DOHH2 (cell line): ENCODE measurements around the gene OLFM1.

Experiments
- EZH2phosphoT487 ChIP-seq: fragments of 200-600 bp; sonication (generic); IDR thresholded peaks from 2 replicates; pipeline ENCODE4 v1.6.1; 2017; ENCODE audit warnings: borderline replicate concordance, mild to moderate bottlenecking, antibody characterized with exemption, low read length, moderate library complexity, mixed read lengths
- TF ChIP-seq, protein P1 (sequence below): fragments of 200-600 bp; sonication (generic); IDR thresholded peaks from one replicate; pipeline ENCODE4 v1.5.1; 2014; ENCODE audit warnings: antibody characterized with exemption, mild to moderate bottlenecking, low read depth, low read length; ENCODE audit not compliant: poor library complexity, severe bottlenecking

DNA sequence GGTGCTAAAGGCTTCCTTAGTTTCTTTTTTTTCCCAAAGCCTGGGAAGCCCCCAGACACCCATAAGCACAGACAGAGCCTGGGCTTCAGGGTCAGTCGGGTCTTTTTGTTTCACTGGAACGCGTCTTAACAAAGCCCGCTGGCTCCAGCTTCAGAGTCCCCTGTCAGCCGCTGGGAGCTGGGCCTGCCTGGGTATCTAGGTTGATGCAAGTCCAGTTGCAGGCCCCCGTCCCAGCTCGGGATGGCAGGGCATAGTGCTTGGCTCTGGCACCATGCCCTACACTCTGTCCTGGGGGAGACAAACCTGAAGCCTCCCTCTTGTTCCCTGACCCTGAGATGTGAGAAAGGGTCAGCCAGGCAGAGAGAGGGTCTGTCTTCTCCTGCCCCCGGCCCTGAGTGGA lies 14.5 kb downstream of the OLFM1 start:
- TF ChIP-seq, protein P1, sequence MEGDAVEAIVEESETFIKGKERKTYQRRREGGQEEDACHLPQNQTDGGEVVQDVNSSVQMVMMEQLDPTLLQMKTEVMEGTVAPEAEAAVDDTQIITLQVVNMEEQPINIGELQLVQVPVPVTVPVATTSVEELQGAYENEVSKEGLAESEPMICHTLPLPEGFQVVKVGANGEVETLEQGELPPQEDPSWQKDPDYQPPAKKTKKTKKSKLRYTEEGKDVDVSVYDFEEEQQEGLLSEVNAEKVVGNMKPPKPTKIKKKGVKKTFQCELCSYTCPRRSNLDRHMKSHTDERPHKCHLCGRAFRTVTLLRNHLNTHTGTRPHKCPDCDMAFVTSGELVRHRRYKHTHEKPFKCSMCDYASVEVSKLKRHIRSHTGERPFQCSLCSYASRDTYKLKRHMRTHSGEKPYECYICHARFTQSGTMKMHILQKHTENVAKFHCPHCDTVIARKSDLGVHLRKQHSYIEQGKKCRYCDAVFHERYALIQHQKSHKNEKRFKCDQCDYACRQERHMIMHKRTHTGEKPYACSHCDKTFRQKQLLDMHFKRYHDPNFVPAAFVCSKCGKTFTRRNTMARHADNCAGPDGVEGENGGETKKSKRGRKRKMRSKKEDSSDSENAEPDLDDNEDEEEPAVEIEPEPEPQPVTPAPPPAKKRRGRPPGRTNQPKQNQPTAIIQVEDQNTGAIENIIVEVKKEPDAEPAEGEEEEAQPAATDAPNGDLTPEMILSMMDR: no peak
- TF ChIP-seq EZH2phosphoT487: no peak
